Measurements from ENCODE around the gene FOXP1. TPM values are rescaled to one million over a fixed set of nuclear protein-coding genes. Genes with fewer than 3 reads are reported as not detected.
A peak's percentile ranks its signal among the peaks of the same experiment; 100 is the strongest.

Gene FOXP1
- total RNA-seq, 1 donor, result 455 TPM

DNA sequence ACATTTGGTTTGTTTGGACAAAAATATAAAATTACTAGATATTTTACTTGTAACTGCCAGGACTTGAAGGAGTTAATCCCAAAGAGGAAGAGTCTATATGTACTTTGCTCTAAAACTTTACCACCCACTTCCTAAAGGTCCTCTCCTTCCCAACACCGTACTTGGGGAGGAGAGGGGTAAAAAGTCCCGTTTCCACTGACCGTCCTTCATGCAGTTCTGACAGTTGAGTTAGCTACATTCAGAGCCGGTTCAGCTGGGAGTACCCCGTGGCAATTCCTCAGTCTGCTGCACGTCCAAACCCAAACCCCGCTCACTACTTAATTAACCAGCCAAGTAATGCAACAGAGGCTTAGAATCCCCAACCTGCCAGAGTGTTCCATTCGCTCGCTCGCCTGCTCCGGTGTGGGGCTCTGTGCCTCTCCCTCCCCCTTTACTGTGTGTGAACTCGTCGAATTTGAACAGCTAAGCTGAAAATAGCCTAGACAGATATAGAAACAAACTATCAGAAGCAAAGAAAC is 519.7 kb downstream of the FOXP1 start:
- no peaks in the 10 kb centered on the region for H3K9me3 ChIP-seq (ENCODE audit: low read depth, low read length)
- no peaks in the 10 kb centered on the region for H3K27me3 ChIP-seq (ENCODE audit: insufficient read depth, low read length)
- H3K4me1 ChIP-seq (ENCODE audit: insufficient read depth, low read length), result peaks cover 57% of the 10 kb centered on the region
- H3K4me3 ChIP-seq (ENCODE audit: low read length), result peak overlapping the region; percentile 59

DNA sequence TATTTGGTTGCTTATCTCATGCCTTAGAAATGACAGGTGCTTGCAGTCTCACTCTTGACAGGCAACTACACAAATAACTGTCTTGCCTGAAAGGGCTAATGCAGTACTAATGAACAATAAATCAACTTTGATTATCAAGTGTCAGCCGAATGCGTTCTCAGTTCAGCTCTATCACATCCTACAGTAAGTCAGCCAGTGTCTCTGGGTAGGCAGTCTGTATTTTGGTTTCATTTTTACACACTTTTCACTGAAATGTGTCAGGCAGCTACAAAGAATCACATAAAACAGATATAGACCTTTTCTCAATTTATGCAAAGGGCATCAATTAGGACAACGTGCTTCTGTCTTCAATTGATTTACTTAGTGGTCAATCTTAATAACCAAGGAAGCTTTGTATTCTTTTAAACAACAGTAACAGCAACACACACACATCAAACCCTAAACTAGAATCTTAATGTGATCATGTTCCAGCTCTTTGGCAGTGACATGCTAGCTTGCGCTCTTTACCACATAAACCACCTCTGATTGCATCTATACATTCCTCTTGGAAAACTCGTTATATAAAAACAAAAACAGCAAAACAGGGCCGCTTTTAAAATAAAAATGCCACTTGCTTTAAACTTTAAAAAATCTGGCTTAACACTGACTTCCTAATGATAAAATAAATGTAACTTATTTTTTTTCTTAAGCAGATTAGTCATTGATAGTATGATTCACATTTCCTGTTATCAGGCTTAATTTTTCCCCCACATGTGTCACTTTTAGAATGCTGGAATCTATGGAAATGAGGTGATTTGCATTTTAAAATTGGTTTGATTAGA is 520.4 kb downstream of the FOXP1 start:
- Histone ChIP-seq H3K4me1 (ENCODE audit: insufficient read depth, low read length) (peaks cover 52% of the 10 kb centered on the region), H3K4me3 (ENCODE audit: low read length) (peak overlapping the region; percentile 59), H3K9me3 (ENCODE audit: low read depth, low read length) (no peaks in the 10 kb centered on the region), H3K27me3 (ENCODE audit: insufficient read depth, low read length) (no peaks in the 10 kb centered on the region)

DNA sequence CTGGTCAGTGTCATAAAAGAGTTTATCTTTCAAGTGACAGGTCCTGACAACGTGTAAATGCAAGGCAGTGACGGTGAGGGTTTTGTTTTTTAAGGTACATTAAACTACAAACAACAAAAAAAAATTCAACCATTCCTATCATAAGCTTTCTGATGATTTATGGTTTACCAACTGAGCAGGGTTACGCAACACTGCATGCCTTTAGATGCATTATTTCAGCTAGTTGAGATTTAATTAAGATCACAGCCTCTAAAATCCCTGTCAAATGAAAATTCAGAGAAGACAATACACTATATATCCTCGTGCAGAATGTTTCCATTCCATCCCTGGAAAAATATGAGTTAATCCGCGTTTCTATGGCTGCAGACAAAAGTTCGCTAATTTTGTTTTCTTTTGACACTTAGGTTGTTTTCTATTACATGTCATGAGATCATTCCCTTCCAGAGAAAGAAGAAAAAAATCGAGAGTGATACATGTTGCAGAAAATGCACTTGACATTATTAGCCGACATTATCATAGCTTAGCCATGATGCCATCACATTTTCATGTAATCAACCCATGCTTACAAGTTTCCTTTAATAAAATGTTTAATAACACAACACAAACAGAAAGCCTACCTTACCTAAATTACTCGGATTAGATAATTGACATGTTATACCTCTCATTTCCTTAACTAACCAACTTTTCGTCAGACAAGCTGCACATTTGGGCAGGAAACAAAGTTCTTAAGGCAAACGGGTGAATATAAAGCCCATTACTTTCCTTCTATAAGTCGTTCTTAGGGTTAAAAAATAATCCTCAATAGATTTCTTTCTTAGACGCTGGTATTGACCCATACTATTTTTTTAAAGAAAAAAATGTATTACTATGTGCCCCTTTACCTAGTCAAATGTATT is 521.2 kb downstream of the FOXP1 start:
- peak overlapping the region; percentile 59 for H3K4me3 ChIP-seq (ENCODE audit: low read length)
- H3K9me3 ChIP-seq (ENCODE audit: low read depth, low read length), result no peaks in the 10 kb centered on the region
- H3K4me1 ChIP-seq (ENCODE audit: insufficient read depth, low read length), result peaks cover 46% of the 10 kb centered on the region
- H3K27me3 ChIP-seq (ENCODE audit: insufficient read depth, low read length), result no peaks in the 10 kb centered on the region

DNA sequence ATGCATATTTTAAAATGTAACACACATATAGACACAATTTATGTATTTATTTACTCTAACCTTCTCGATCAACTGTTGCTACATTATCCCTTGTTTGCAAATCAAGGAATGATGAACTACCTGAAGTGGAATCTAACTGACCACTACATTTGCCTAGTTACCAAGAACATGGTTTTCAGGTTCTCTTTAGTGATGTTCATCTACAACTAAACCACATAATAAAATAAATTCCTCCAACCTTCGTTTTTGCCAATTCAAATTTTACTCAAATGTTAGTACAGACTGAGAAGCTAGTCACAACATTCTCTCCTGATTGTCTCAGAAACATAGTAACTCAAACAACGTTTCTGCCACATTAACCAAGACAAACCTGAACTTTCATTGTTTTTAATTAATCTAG is 521.9 kb downstream of the FOXP1 start:
- H3K4me1 ChIP-seq (ENCODE audit: insufficient read depth, low read length), result peaks cover 39% of the 10 kb centered on the region
- no peaks in the 10 kb centered on the region for H3K27me3 ChIP-seq (ENCODE audit: insufficient read depth, low read length)
- no peak overlapping the region for H3K4me3 ChIP-seq (ENCODE audit: low read length)
- H3K9me3 ChIP-seq (ENCODE audit: low read depth, low read length), result no peaks in the 10 kb centered on the region

DNA sequence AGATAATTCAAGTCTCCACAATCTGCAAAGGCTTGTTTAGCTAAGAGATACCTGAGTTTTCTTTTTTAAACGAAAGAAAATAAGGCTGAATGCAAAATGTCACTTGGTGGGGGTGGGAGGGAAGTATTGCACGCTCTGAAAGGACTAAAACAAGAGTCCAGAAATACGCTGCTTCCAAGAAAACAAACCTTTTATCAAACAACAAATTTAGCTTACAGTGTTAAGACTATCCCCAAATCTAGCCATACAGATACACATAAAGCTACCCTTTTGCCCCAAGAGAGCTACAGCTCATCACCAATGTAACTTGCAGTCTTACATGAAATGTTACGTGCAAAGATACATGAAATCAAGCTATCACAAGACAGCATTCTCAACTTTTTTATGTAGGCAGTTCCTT is 522.5 kb downstream of the FOXP1 start:
- Histone ChIP-seq H3K4me1 (ENCODE audit: insufficient read depth, low read length) (peaks cover 33% of the 10 kb centered on the region), H3K27me3 (ENCODE audit: insufficient read depth, low read length) (no peaks in the 10 kb centered on the region), H3K4me3 (ENCODE audit: low read length) (no peak overlapping the region), H3K9me3 (ENCODE audit: low read depth, low read length) (no peaks in the 10 kb centered on the region)

DNA sequence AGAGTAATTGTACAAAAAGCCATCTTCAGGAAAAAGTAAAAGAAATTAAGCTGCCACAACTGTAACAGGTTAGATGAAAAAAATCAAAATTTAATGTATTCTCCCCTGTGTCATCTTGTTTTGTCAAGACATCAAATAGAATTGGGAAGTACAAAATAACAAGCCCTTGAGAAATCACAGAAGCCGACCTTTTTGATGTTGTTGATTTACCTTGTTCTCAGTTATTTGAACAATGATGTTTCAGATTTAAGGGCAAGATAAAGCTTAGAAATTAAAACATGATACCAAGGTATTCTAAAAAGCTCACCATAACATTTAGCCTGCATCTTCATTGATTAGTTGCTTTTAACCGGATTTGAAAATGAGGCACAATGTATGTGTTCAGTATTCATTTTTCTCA is 523.0 kb downstream of the FOXP1 start:
- H3K27me3 ChIP-seq (ENCODE audit: insufficient read depth, low read length), result no peaks in the 10 kb centered on the region
- H3K9me3 ChIP-seq (ENCODE audit: low read depth, low read length), result no peaks in the 10 kb centered on the region
- H3K4me1 ChIP-seq (ENCODE audit: insufficient read depth, low read length), result peaks cover 28% of the 10 kb centered on the region
- H3K4me3 ChIP-seq (ENCODE audit: low read length), result no peak overlapping the region

DNA sequence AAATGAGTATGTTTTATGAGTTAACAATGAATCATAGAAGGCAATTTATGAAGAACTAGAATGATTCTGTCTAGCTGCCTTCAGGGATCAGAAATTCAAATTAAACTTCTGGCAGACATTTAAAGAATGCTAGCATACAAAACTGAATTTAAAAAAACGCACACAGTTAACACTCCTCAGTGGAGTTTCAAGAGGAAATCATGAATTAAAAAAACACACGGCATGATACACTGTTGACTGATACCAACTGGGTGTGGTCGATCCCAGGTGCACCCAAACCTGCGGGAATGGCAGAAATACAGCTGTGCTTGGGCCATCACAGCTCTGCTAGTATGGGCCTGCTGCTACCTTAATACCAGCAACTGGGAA is 526.0 kb downstream of the FOXP1 start:
- Histone ChIP-seq H3K4me3 (ENCODE audit: low read length) (no peak overlapping the region), H3K4me1 (ENCODE audit: insufficient read depth, low read length) (peaks cover 20% of the 10 kb centered on the region), H3K9me3 (ENCODE audit: low read depth, low read length) (no peaks in the 10 kb centered on the region), H3K27me3 (ENCODE audit: insufficient read depth, low read length) (no peaks in the 10 kb centered on the region)

DNA sequence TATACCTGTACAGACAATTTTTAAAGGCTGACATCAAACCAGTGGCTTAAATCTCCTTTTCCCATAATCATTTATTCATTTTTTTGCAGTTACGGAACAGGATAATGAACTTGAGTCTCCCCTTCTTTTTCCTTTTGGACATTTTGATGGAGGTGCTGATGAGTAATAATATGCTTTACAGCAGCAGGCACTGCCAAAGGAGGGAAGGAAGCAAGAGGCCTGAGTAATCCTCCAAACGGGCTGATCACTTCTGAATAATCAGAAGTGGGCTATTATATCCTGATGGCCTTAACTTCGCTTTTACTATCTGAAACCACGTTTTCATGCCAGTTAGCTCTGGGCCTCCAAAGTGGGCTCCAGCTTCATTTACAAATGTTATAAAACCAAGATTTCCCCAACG is 527.2 kb downstream of the FOXP1 start:
- H3K4me1 ChIP-seq (ENCODE audit: insufficient read depth, low read length), result peaks cover 17% of the 10 kb centered on the region

DNA sequence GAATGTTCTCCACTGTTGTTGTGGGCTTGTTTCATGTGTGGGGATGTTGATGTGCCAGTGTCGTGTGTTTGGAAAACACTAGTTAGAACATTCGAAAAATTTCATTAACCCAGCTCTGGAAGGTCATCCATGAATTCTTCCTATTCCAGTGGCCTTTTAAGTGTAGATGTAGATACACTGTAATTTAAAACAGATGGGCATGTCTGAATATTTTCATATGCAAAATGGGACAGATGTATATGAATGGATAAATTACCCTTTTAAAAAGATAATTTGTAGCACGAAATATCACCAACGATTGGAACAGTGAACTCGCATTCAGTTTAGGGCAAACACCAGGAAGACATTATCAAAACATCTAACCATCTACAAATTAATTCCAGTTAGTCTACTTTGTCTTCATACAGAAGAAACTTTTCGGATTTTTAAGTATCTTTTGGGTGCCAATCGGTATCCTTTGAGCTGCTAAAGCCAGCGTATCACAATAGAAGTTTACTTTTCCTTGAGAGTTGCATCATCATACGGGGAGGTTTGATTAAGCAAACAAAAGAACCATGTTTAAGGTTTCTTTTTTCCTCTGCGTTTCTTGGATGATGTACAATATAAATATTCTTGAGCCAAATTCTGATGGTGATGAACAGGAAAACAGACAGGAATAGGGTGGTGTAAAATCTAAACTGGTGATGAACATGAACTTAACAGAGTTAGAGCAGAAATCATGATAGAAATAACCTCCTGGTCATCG is 528.1 kb downstream of the FOXP1 start:
- Histone ChIP-seq H3K27me3 (ENCODE audit: insufficient read depth, low read length) (no peaks in the 10 kb centered on the region), H3K4me3 (ENCODE audit: low read length) (no peak overlapping the region), H3K9me3 (ENCODE audit: low read depth, low read length) (no peaks in the 10 kb centered on the region), H3K4me1 (ENCODE audit: insufficient read depth, low read length) (peaks cover 26% of the 10 kb centered on the region)

More for the DNA sequence above, 527.2 kb downstream of the FOXP1 start:
- H3K4me3 ChIP-seq (ENCODE audit: low read length), result no peak overlapping the region
- H3K27me3 ChIP-seq (ENCODE audit: insufficient read depth, low read length), result no peaks in the 10 kb centered on the region
- no peaks in the 10 kb centered on the region for H3K9me3 ChIP-seq (ENCODE audit: low read depth, low read length)

DNA sequence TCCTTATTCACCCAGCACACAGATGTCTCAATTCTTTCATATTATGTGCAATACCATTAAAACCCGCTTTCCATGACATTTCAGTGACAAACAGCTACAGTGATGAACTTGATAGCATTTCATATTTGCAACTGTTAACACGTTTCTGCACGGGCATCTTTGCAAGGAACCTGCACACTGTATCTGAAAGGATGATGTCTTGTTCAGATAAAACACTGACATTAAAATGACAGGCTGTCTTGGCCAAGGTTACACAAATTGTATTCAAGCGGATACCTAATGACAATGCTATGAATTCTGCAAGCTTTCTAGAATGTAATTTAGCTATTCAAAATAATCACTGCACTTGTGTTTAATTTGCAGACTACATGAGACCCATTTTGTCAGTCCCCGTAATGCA is 529.2 kb downstream of the FOXP1 start:
- H3K9me3 ChIP-seq (ENCODE audit: low read depth, low read length), result no peaks in the 10 kb centered on the region
- H3K27me3 ChIP-seq (ENCODE audit: insufficient read depth, low read length), result no peaks in the 10 kb centered on the region
- no peak overlapping the region for H3K4me3 ChIP-seq (ENCODE audit: low read length)
- H3K4me1 ChIP-seq (ENCODE audit: insufficient read depth, low read length), result peaks cover 37% of the 10 kb centered on the region

DNA sequence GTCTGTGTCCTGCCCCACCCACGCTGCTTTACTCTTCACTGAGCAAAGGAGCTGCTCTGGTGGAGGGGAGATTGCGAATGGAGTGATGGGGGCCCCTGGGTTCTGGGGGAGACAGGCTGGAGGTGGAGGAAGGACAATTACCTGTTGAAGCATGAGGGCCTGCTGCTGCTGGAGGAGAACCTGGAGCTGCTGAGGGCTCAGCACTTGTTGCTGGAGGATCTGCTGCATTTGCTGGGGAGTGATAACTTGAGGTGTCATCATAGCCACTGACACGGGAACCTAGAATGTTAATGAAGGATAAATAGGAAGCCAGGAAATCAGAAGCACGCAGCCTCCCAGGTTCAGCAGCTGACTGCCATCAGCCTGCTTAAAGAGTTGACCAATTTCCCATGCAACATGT is 530.0 kb downstream of the FOXP1 start:
- Histone ChIP-seq H3K9me3 (ENCODE audit: low read depth, low read length) (no peaks in the 10 kb centered on the region), H3K27me3 (ENCODE audit: insufficient read depth, low read length) (no peaks in the 10 kb centered on the region), H3K4me3 (ENCODE audit: low read length) (no peak overlapping the region), H3K4me1 (ENCODE audit: insufficient read depth, low read length) (peaks cover 44% of the 10 kb centered on the region)

DNA sequence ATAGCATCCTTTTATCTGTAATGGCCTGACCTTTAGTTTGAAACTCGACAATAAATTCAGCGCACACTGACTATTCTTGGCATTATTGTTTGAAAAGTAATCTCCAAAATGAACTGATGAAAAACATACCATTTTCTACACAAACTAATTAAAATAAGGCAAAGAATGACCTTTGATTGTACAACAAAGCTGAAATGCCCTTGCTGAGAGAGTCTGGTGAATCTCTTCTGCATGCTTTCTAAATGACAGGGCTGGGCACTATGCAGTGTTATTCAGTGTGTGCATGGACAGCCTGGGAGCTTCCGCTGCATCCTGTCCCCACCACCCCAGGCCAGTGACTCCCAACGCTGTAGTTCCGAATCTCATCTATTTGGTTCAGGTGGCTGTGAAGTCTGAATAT is 530.8 kb downstream of the FOXP1 start:
- Histone ChIP-seq H3K4me3 (ENCODE audit: low read length) (no peak overlapping the region), H3K27me3 (ENCODE audit: insufficient read depth, low read length) (no peaks in the 10 kb centered on the region), H3K9me3 (ENCODE audit: low read depth, low read length) (no peaks in the 10 kb centered on the region), H3K4me1 (ENCODE audit: insufficient read depth, low read length) (peaks cover 43% of the 10 kb centered on the region)

DNA sequence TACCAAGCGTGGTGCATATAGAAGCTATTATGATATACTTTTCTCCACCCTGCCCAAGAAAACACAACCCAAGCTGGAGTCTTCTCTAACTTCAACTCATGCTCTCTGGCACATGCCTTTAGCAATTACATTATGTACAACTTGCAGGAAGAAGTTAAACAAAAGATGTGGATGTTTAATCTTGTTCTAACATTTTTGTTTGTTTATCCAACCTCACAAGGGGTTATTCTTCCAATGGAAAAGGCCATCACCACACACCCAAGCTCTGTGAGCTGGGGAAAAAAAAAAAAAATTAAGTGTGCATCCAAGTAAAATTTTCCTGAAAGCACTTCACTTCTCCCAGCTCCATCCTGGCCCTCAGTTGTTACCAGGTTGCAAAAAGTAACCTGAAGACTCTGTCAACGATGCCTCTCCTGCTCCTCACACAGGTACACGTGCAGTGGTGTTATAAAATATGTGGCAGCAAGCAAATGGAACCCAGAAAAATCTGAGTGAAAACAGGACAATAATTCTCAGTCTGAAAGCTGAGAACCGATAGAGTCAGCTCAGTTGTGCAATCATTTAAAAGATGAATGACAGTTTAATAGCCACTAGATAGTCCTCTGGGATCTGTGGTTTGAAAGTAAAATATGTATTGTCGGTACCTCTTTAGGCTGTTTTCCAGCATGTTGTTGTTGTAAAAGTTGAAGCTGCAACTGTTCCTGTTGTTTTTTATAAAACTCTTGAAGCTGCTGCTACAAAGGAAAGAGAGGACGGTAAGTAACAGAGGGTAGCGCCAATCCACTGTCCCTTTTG is 531.4 kb downstream of the FOXP1 start:
- Histone ChIP-seq H3K9me3 (ENCODE audit: low read depth, low read length) (no peaks in the 10 kb centered on the region), H3K4me3 (ENCODE audit: low read length) (no peak overlapping the region), H3K27me3 (ENCODE audit: insufficient read depth, low read length) (no peaks in the 10 kb centered on the region), H3K4me1 (ENCODE audit: insufficient read depth, low read length) (peaks cover 44% of the 10 kb centered on the region)

DNA sequence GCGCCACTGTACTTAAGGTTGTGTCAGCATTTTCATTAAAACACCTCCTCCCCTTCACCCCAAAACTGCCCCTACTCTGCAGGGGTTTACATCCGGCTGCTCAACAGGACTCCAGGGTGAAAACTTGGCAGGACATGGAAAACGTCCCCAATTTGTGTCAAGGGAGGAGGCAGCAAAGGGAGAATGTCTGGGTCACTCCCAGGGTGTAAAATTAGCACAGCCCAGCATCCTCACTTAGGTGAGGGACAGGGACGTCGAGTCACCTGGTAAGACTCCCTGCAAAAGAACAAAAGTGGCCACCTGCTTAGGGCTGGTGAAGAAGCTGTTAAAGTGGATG is 532.3 kb downstream of the FOXP1 start:
- Histone ChIP-seq H3K4me3 (ENCODE audit: low read length) (no peak overlapping the region), H3K4me1 (ENCODE audit: insufficient read depth, low read length) (peaks cover 49% of the 10 kb centered on the region), H3K27me3 (ENCODE audit: insufficient read depth, low read length) (no peaks in the 10 kb centered on the region)

More for the DNA sequence above, 532.3 kb downstream of the FOXP1 start:
- no peaks in the 10 kb centered on the region for H3K9me3 ChIP-seq (ENCODE audit: low read depth, low read length)

All from mononuclear cell (primary cell).